Upper lobe of left lung (tissue), 4 donors: ENCODE data around the gene TSACC.
"Not testable (repeated sequence)": the region's sequence is repeated elsewhere in the genome, so short reads cannot be mapped to it uniquely, and the experiment has no call there.

Experiments used
- POLR2AphosphoS5 ChIP-seq, 2 donors: sonication (generic); formaldehyde crosslinking; IDR thresholded peaks; one replicate each; pipeline ENCODE4 v1.5.1; 2017; ENCODE audit warnings: antibody characterized with exemption in 2 of 2
- TF ChIP-seq, protein P1 (sequence below), 6 experiments: fragments of 450-650 bp in 4 of 6; fragments of 200-600 bp in 2 of 6; sonication (generic) in 2 of 6; IDR thresholded peaks; one replicate each; pipeline ENCODE4 v1.5.1; 2016 to 2019; ENCODE audit warnings: antibody characterized with exemption in 6 of 6

DNA sequence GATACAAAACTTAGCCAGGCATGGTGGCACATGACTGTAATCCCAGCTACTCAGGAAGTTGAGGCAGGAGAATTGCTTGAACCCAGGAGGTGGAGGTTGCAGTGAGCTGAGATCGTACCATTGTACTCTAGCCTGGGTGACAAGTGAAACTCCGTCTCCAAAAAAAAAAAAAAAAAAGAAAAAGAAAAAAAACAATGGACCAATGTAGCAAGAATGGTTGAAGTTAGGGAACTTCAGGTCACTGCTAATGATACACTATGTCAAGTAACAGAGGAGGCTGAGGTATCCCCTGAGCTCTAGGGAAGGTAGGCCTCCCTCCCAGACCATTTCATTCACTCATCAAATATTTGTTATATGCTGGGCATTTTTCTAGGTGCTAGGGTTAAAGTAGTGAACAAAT lies 7.7 kb downstream of the TSACC start:
- TF ChIP-seq, protein P1, sequence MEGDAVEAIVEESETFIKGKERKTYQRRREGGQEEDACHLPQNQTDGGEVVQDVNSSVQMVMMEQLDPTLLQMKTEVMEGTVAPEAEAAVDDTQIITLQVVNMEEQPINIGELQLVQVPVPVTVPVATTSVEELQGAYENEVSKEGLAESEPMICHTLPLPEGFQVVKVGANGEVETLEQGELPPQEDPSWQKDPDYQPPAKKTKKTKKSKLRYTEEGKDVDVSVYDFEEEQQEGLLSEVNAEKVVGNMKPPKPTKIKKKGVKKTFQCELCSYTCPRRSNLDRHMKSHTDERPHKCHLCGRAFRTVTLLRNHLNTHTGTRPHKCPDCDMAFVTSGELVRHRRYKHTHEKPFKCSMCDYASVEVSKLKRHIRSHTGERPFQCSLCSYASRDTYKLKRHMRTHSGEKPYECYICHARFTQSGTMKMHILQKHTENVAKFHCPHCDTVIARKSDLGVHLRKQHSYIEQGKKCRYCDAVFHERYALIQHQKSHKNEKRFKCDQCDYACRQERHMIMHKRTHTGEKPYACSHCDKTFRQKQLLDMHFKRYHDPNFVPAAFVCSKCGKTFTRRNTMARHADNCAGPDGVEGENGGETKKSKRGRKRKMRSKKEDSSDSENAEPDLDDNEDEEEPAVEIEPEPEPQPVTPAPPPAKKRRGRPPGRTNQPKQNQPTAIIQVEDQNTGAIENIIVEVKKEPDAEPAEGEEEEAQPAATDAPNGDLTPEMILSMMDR (IDR thresholded peaks at IDR 0.05) = not testable (repeated sequence)
- not testable (repeated sequence) for TF ChIP-seq POLR2AphosphoS5 (IDR thresholded peaks at IDR 0.05)
